GM19025 (cell line): ENCODE results near the gene OR2A5.
"Not testable (repeated sequence)": the region's sequence is repeated elsewhere in the genome, so short reads cannot be mapped to it uniquely, and the experiment has no call there.

Source experiments
- ATAC-seq: cut with Tn5 transposase; IDR thresholded peaks from one replicate; pipeline ENCODE4 v1.9.1; 2021; ENCODE audit warnings: mild to moderate bottlenecking, low read depth, moderate library complexity; ENCODE audit not compliant: unreplicated experiment

The OR2A5 gene

DNA sequence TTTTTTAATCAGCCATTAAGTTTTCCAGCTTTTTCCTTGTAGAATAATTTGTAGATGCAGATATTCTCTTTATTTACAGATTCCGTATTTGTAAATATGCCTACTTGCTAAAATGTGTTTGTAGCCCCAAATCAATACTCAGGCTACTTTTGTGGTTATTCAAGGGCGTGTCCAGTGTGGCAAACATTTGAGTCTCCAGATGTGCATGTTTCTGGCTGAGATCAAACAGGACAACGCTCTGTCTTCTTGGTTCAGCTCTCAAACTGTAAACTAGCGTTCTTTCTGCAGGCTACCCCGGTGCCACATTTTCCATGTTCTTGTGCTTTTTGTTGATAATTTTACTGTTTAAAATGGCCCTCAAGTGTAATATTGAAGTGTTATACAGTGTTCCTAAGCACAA lies 16.2 kb upstream of the OR2A5 start:
- ATAC-seq = no peak

DNA sequence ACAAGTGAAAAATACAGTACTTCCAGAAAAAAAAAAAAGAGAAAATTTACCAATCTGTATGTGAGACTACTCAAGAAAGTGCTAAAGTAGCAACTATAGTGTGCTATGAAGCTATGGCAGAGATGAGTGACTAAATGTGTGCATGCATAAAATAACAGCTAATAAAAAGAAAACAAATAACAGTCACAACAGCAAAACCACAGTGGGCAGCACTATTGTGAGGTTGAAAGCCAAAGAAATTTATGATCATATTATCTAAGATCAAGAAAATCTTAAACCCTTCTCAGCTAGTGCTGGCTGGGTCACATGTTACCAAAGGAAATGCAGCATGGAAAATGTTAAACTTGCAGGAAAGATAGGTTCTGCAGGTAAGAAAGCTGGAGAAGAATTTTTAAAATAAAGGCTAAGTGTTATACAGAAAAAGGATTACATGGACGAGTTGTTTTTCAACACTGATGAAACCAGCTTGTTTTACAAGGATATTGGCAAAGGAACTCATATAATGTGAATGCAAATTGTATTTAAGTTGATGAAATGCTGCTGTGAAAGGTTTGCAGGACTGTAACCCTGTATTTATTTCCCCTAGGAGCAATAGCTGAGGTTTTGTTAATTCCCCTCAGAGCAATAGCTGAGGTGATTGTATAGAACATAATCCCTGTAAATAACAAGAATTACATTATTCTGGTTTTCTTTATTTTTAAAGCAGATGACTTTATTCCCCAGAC lies 15.6 kb upstream of the OR2A5 start:
- no peak for ATAC-seq

DNA sequence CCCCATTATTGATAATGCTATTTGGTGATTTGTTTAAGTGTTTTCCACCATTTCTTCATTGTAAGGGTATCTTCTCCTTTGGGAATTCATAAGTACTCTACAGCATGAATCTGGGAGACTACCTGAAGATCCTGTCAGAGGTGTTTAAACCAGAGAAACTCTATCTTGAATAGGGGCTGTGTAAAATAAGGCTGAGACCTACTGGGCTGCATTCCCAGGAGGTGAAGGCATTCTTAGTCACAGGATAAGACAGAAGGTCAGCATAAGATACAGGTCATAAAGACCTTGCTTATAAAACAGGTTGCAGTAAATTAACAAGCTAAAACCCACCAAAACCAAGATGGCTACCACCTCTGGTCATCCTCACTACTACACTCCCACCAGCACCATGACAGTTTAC lies 13.4 kb upstream of the OR2A5 start:
- no peak for ATAC-seq

DNA sequence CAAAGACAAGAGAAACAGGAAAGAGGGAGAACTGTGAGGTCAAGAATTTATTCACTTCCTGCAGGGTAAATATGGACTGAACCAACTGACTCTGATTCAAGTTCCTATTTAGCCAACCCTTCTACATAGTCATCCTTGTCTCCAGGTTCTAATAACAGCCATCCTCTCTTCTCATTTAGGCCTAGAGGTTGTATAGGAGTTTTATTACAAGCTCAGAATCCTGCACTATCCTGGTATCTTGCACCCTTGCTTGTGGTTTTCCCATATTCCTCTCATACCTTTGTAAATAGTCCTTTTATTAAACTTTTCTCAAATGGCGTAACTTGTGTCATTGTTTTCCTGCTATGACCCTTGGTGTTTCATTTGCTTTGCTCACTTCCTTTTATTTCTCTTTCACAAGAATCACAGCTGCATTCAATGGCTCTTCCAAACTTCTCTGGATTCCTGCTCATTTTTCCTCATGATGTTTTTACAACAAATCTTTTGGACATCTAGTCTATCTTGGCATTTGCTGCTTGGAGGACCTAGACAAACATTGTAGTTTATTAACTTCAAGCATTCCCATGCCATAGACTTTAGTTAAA lies 12.4 kb upstream of the OR2A5 start:
- no peak for ATAC-seq

DNA sequence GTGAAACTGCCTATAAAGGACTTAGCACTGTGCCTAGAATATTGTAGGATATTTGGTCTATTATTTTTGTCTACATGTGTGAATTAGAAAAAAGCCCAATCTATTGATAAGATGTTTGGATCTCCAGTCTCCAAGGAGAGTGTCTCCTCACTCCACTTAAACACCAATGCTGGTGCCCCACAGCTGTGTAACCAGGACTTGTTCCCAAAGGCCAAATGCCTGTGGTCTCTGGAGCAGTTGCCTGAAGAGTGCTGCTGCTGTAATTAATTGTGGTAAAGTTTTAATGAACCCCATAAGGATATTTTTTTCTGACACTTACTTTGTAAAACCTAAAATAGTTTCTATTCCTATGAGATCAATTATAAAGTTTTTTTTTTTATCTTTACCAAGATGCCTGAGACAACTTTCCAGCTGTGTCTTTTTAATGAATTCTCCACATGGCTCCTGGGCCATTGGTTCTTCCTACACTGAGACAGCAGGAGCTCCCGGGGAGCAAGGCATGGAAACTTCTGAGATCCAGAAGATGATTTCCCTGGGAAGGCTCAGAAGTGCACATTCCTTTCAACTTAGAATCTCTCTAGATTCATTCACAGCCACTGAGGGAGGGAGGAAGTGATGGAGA lies 11.2 kb upstream of the OR2A5 start:
- no peak for ATAC-seq

DNA sequence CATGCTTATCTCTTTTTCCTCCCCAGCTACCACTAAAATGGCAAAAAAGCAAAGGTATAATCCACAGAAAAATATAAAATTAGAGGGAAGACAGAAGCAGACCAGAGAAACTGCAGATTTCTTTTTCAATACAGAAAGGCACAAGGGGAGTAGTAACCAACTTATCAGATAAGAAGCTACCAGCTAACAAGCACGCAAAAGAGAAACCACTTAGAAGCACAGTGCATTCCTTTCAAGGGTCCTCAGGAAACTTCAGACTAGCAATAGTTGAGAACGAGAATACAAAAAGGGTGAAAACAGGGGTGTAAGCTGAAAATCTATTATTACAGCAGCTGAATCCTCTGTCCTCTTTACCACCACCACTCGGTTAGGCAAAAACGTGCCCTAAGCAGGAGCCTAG lies 9.9 kb upstream of the OR2A5 start:
- ATAC-seq = no peak

DNA sequence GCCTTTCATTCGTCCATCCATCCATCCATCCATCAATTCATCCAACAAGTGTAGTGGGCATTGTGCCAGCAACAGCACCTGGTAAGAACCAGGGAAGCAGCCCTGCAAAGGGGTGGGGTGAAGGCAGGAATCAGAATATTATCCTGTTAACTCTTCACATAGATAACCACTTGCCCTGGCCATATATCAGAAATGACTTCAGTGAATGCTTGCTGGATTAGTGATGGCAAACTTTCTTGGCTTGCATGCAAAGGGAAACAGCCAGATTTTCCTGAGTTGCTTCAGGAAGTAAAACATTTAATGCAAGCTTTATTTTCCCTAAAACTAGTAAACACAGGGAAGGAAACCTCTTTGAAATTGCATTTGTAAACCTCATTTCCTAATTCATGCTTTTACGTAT lies 743 bp downstream of the OR2A5 start:
- ATAC-seq = no peak

DNA sequence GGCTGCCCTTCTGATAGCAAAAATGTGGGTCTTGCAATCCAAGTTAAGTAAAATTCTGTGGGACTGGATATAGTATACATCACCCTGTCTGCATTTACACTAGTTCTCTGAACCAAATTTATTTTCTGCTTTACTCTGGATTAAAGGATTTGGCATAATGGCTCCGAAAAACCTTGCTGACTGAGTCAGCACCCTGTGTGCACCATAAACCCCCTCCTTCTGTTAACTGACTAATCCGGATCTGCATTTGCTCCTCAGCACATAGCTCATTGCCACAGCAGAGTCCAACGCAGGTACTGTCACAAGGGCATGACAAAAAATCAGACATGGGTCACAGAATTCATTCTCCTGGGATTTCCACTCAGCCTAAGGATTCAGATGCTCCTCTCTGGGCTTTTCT lies 1.3 kb downstream of the OR2A5 start:
- ATAC-seq = no peak

DNA sequence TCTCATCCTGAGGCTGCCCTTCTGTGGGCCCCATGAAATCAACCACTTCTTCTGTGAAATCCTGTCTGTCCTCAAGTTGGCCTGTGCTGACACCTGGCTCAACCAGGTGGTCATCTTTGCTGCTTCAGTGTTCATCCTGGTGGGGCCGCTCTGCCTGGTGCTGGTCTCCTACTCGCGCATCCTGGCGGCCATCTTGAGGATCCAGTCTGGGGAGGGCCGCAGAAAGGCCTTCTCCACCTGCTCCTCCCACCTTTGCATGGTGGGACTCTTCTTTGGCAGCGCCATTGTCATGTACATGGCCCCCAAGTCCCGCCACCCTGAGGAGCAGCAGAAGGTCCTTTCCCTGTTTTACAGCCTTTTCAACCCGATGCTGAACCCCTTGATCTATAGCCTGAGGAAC lies 2.1 kb downstream of the OR2A5 start:
- not testable (repeated sequence) for ATAC-seq

DNA sequence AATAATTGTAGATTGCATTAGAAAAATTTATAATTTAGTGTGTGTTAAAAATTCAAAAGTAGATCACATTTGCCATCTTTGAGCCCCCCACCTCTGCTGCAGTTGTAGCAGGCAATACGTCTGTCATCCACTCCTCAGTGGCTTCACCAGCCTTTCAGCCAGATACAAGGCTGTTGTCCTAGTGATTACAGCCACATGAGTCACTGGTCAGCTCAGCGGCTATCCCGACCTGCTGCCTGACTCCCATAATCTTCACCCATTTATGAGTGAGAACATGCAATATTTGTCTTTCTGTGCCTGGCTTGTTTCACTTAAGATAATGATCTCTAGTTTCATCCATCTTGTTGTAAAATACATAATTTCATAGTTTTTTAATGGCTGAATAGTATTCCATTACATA lies 9.2 kb downstream of the OR2A5 start:
- no peak for ATAC-seq

DNA sequence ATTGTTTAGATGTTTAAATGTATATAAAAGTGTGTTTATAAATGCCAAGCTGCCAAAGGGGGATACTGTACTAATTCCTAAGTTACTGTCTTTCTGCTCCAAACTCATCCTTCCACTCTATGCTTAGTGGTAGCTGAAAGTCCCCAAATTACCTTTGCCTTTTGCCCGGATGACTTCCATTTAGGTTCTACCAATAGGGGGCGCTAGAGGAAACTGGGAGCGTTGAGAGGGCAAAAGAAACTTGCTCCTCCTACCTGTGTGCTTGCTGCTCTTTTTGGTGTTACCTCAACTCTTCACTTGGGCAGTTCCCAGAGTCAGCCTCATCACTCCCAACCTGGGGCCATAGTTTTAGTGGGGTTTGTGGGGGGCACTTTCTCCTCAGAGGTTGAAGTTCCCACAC lies 15.0 kb downstream of the OR2A5 start:
- no peak for ATAC-seq

DNA sequence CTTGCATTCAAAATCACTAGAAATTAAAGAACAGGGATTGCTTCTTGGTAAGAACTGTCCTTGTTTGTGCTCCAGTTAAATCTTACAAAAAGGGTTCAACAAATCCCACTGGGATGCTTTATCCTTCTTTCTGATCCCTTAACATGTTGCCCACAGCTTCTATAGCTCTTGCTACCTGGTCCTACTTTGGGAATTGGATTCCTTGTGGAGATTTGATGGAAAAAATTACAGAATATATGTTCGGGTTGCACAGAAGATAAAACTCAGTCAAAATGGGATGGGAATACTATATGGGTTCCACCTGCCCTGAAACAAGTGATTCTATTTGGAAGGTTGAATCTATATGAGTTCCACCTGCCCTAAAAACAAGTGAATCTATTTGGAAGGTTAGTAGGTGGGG lies 20.8 kb downstream of the OR2A5 start, which contains the start of gene OR2A25:
Gene OR2A25 (plus strand): TSS at position 301 of the 400 bp plus-strand sequence. CDS start 4,409 bp downstream, outside the sequence.
- ATAC-seq = no peak

DNA sequence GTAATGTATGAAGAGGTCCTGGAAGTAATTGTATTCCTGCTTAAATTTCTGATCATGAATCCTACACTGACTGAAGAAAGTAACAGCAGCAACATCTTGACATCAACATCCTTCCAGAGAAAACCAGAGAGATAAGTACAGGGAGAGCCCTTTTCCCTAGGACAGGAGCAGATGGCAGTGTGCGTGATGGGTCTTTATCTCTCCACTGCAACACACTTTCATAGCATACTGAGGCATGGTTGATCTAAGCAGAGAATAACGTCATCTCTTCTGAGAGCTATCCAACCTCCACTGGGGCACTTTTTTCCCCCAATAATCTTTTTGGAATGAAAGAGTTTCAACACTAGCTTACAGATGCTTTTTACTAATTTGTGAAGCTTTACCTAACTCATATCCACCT lies 21.2 kb downstream of the OR2A5 start:
- ATAC-seq = no peak

DNA sequence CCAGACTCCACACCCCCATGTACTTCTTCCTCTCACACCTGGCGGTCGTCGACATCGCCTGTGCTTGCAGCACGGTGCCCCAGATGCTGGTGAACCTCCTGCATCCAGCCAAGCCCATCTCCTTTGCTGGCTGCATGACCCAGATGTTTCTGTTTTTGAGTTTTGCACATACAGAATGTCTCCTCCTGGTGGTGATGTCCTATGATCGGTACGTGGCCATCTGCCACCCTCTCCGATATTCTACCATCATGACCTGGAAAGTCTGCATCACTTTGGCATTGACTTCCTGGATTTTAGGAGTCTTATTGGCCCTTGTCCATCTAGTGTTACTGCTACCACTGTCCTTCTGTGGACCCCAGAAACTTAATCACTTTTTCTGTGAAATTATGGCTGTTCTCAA lies 25.6 kb downstream of the OR2A5 start:
- no peak for ATAC-seq

DNA sequence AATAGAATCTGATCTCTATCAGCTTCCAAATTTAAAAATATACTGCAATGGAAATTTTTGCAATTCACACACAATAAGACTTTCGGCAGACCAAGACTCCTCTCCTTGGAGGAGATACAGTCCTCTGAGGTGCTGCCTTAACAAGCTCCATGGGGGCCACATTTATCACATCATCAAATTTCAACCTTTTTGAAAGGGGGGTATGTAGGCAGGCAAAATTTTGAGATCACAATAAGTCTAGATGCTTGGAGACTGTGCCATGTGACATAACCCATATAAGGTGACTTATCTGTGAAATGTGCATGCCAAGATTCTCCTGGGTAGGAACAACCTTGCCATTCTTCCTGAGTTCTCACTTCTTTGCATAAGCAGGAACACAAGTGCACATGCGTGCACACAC lies 37.2 kb downstream of the OR2A5 start, which contains the start of gene OR2A12:
Gene OR2A12 (plus strand): TSS at position 301 of the 400 bp plus-strand sequence. CDS start 8,830 bp downstream, outside the sequence.
- no peak for ATAC-seq

DNA sequence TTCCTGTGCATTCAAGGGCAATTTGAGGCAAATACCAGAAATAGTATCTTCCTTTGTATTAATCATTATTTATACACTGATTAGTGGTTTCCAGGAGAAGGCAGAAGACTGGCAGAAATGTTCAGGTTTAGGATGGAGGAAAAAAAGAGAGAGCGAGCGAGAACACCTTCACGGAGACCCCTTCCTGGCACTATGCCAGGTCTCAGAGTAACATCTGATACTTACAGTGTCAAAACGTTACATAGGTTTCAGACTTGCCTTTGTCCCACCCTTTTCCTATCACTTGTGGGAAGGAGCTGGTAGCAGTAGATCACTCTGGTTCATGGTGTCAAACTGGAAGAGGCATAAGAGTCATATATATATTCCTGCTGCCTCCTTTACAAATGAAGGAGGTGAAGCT lies 38.0 kb downstream of the OR2A5 start:
- ATAC-seq = no peak

DNA sequence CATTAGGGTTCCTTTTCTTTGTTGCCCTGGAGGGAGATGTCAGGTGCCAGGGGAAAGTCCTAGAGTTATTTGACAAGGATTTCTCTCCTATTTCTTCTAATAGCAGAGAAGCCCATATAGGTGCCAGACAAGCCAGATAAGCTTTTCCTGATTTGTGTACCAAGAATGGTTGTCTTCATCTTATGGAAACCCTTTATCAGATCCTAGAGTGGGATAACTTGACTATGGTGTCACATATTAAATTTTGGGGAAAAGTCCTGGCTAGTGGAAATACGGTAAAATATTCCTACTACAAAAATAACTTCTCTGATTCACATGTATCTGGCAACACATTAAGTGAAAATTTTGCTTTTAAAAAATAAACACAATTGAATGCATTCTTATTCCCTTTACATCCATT lies 38.5 kb downstream of the OR2A5 start:
- ATAC-seq = no peak

DNA sequence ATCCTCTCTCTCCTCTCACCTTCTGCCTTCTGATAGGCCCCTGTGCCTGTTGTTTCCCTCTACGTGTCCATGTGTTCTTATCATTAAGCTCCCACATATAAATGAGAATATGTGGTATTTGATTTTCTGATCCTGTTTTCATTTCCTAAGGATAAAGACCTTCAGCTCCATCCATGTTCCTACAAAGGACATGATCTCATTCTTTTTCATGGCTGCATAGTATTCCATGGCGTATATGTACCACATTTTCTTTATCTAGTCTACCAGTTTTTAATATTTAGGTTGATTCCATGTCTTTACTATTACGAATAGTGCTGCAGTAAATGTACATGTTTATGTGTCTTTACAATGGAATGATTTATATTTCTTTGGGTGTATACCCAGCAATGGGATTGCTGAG lies 41.9 kb downstream of the OR2A5 start:
- ATAC-seq = no peak

DNA sequence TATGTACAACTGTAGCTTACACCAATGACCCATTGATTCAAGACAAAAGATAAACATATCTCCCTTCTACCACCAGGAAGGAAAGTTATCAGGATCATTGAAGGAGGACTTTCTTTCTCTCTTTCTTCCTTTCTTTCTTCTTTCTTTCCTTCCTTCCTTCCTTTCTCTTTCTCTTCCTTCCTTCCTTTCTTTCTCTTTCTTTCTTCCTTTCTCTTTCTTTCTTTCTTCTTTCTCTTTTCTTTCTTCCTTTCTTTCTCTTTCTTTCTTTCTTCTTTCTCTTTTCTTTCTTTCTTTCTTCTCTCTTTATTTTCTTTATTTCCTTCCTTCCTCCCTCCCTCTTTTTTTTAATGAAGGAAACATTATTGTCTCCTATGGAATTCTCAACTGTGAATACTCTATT lies 50.0 kb downstream of the OR2A5 start:
- ATAC-seq = no peak

DNA sequence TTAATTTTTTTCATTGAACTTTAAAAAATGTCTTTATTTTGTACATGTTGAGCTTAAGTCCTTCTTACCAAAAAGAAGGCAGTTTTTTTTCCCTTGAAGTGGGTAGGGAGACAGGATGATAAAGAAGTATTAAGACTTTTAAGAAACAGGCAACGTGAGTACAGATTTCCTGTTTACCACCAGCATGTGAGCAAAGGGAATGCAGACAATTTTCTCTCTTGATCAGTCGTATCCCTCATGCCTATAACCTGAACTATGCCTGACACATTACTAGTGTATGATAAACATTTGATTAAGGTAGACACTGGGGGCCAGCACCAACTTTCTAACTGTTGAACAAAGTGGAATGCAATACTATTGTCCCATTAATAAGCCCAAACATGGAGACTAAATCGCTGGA lies 51.9 kb downstream of the OR2A5 start:
- ATAC-seq = no peak

DNA sequence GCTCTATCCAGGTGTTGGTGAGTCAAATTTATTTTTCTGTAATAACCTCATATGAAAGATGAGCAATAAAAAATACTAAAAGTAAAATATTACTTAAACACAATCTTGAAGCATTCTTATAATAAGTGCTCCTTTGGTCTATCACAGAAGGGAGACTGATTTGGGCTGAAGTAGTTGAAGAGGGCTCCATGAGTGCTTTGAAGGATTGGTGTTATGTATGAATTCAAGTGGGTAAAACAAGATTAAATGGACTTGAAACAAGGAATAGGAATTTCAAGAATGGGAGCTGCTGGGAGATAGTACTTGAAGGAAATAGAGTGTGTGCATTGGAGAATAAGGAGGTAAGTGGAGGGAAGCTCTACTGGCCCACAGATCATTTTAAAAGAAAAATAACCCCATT lies 53.3 kb downstream of the OR2A5 start:
- ATAC-seq = no peak

DNA sequence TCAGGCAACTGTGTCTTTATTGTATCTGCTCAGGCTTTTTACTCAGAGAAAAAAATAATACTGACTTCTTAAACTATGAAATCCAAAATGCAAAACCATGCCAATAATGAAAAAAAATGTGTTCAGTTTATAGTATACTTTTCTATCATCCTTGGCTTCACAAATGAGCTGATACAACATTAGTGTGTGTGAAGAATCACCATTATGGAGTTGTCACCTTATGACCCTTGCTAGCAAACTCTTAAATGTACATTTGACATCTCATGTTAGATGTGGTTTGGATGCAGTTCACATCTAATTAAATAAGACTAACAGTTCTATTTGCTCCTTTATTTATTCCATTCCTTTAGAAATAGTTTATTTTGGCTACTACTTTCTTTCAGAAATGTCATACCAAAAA lies 56.5 kb downstream of the OR2A5 start:
- ATAC-seq = no peak
